C4-2B (cell line): ENCODE measurements around the gene LACTB.

Experiments used
- ZFX ChIP-seq: fragments of 450-650 bp; IDR thresholded peaks from 2 replicates; pipeline ENCODE4 v1.6.1; 2017
- TF ChIP-seq, protein P1 (sequence below): fragments of 450-650 bp; conservative IDR thresholded peaks from 2 replicates; pipeline ENCODE4 v1.5.1; 2017; ENCODE audit warnings: mild to moderate bottlenecking

DNA sequence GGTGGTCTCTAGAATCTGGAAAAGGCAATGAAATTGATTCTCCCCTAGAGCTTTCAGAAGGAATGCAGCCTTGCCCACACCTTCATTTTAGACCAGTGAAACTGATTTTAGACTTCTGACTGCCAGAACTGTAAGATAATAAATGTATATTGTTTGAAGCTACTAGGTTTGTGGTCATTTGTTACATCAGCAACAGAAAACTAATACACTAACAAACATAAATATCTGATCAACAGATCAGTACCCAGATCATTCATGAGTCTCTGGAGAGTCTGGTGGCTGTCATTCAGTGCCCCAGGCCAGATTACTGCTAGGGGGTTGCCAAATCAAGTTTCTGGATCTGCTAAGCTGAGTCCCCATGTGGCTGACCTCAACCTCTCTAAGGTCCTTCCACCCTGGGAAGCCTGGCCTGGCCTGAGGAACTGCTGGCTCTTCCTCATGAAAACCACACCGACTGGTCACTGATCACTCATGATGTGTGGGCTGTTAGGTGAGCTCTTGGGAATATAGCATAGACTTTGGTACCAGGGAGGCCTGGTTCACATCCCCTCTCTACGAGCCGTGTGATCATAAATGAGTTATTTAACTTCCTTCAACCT lies 11.1 kb upstream of the LACTB start:
- TF ChIP-seq, protein P1, sequence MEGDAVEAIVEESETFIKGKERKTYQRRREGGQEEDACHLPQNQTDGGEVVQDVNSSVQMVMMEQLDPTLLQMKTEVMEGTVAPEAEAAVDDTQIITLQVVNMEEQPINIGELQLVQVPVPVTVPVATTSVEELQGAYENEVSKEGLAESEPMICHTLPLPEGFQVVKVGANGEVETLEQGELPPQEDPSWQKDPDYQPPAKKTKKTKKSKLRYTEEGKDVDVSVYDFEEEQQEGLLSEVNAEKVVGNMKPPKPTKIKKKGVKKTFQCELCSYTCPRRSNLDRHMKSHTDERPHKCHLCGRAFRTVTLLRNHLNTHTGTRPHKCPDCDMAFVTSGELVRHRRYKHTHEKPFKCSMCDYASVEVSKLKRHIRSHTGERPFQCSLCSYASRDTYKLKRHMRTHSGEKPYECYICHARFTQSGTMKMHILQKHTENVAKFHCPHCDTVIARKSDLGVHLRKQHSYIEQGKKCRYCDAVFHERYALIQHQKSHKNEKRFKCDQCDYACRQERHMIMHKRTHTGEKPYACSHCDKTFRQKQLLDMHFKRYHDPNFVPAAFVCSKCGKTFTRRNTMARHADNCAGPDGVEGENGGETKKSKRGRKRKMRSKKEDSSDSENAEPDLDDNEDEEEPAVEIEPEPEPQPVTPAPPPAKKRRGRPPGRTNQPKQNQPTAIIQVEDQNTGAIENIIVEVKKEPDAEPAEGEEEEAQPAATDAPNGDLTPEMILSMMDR: no peak
- TF ChIP-seq ZFX: no peak
